Endothelial cell of umbilical vein (primary cell): ENCODE measurements around the gene ANKRD34A.

ENCODE experiments used
- CTCF ChIP-seq, 2 donors: IDR thresholded peaks; 1 replicate in 1 of 2; 2 replicates in 1 of 2; pipeline ENCODE4 v1.5.1; 2011; ENCODE audit warnings: low read length in 2 of 2, mild to moderate bottlenecking in 2 of 2, moderate library complexity in 2 of 2, control low read depth in 1 of 2, inconsistent platforms in 1 of 2, low read depth in 1 of 2; ENCODE audit not compliant: insufficient read depth in 1 of 2; ENCODE audit errors: extremely low read depth in 1 of 2
- MYC ChIP-seq: IDR thresholded peaks from one replicate; pipeline ENCODE4 v1.6.1; 2011; ENCODE audit warnings: mild to moderate bottlenecking, low read depth, low read length
- POLR2A ChIP-seq: IDR thresholded peaks from 2 replicates; pipeline ENCODE4 v1.6.1; 2012; ENCODE audit warnings: low read depth, mild to moderate bottlenecking, control low read depth, low read length

GRCh38 chr1:145935708-145936107 lies 28.7 kb downstream of the ANKRD34A start:
- no peak for TF ChIP-seq CTCF (IDR thresholded peaks at IDR 0.05; ENCODE audit: extremely low read depth in 1 of 2, insufficient read depth in 1 of 2, low read depth in 1 of 2, low read length in 2 of 2)
- TF ChIP-seq MYC, result no peak
- no peak for TF ChIP-seq POLR2A
